ENCODE data around the gene MAT2B. TPM values are rescaled to one million over a fixed set of nuclear protein-coding genes. Genes with fewer than 3 reads are reported as not detected.
A peak's percentile ranks its signal among the peaks of the same experiment; 100 is the strongest.

Gene MAT2B
- total and polyA plus RNA-seq, 2 of the 13 experiments (the other 11 are each of a cell fraction or from before 2014, with no cell fraction given), result 20.2 to 37.1 TPM

GRCh38 chr5:163564321-163564938 is 59.0 kb downstream of the MAT2B start:
- no peaks in the 10 kb centered on the region for H3K79me2 ChIP-seq (ENCODE audit: insufficient read depth, low read length)
- POLR2A ChIA-PET, result no interaction called here
- no TSS peak for BruUV-seq (replicated peaks)

More at GRCh38 chr5:163564321-163564938, 59.0 kb downstream of the MAT2B start:
- Histone ChIP-seq H3K27me3 (ENCODE audit: control insufficient read depth in 1 of 2, insufficient read depth in 2 of 2, low read length in 2 of 2) (peaks cover 0 to 11% of the 10 kb centered on the region in 2 experiments; a peak in 1 of 5 replicates), H3K9me3 (ENCODE audit: low read length) (no peaks in the 10 kb centered on the region), H3K27ac (ENCODE audit: extremely low read length, insufficient read depth, low read length) (no peak overlapping the region), H3K4me3 (replicated peaks in 1 of 3; ENCODE audit: insufficient read depth in 1 of 3, low read depth in 2 of 3, low read length in 3 of 3) (no peak overlapping the region), H4K20me1 (ENCODE audit: insufficient read depth, low read length) (no peaks in the 10 kb centered on the region), H3K9ac (ENCODE audit: insufficient read depth, low read depth, low read length) (no peak overlapping the region), H3K4me1 (ENCODE audit: insufficient read depth, low read length) (peaks cover 32% of the 10 kb centered on the region), H2AFZ (ENCODE audit: low read length) (no peak overlapping the region), H3K36me3 (replicated peaks in 1 of 2; ENCODE audit: control insufficient read depth in 1 of 2, insufficient read depth in 2 of 2, low read length in 2 of 2) (no peaks in the 10 kb centered on the region), H3K4me2 (ENCODE audit: low read depth, low read length) (no peak overlapping the region)
- FAIRE-seq (peak; percentile 81), ATAC-seq (no peak), DNase-seq (ENCODE audit: low spot score) (peak; percentile 50)
- in situ Hi-C loops (cut with HindIII; ENCODE audit: extremely low pct_ligation_motif_present, low pct_unique_long_range_greater_than_20kb) (loop anchor here (10.0 to 25.0 kb wide), 2 partner anchors 450 to 1648 kb away; no protein-coding TSS in a partner anchor), intact Hi-C loops (cut with micrococcal nuclease; ENCODE audit: unreplicated experiment) (loop anchor here (1.0 to 5.0 kb wide), 4 partner anchors 258 to 1108 kb away; no protein-coding TSS in a partner anchor)
- CTCF ChIA-PET (ENCODE audit: low intra/inter-chr PET ratio, low total read pairs), result interaction anchor here (1.3 to 4.0 kb wide), 2 partner anchors 940 to 1644 kb away, joined by 6 to 21 read pairs; no protein-coding TSS in a partner anchor
- TF ChIP-seq PRMT3 (CRISPR knock-in tag; IDR thresholded peaks at IDR 0.05; ENCODE audit: borderline replicate concordance, low read depth) (no peak), ZNF550 (CRISPR knock-in tag; IDR thresholded peaks at IDR 0.05; ENCODE audit: borderline replicate concordance) (no peak), STAG1 (CRISPR knock-in tag; IDR thresholded peaks at IDR 0.05) (peak; percentile 85), SMC3 (IDR thresholded peaks at IDR 0.05; ENCODE audit: low read length) (peak; percentile 56; the same call in 1 of the 2 replicates), ZNF580 (CRISPR knock-in tag; IDR thresholded peaks at IDR 0.05; ENCODE audit: borderline replicate concordance, low read depth) (no peak), MAFK (conservative IDR thresholded peaks at IDR 0.05 in 1 of 2, IDR thresholded peaks at IDR 0.05 in 1 of 2; ENCODE audit: low read length in 2 of 2) (peak; percentile 71 to 74), ZNF142 (CRISPR knock-in tag; IDR thresholded peaks at IDR 0.05) (no peak), MAFF (IDR thresholded peaks at IDR 0.05; ENCODE audit: low read depth, low read length) (peak; percentile 63), RAD21 (CRISPR knock-in tag; IDR thresholded peaks at IDR 0.05) (peak; percentile 49; the same call in 1 of the 2 replicates), CTCF (CRISPR knock-in tag; IDR thresholded peaks at IDR 0.05) (peak; percentile 83)
- 6% methylated on average over 7 of the region's 7 CpGs for whole genome bisulfite sequencing (ENCODE audit: low lambda C conversion rate)
